Endothelial cell of umbilical vein (primary cell): ENCODE results near the gene IFT74. TPM values are rescaled to one million over a fixed set of nuclear protein-coding genes. Genes with fewer than 3 reads are reported as not detected.
"Not testable (repeated sequence)": the region's sequence is repeated elsewhere in the genome, so short reads cannot be mapped to it uniquely, and the experiment has no call there.

Experiments used
- BruUV-seq: library from RNA; stranded (reverse); fragments of 400-500 nt; replicated peaks from 2 replicates; lab custom pipeline; 2021; lab: Mats Ljungman, UMichigan
- CTCF ChIA-PET: fragments of 300-600, 350-600 bp; sonication (Branson Sonifier 250); formaldehyde crosslinking; loops from one replicate; lab custom pipeline; 2021; ENCODE audit warnings: antibody characterized with exemption, inconsistent platforms; lab: Charles Lee
- POLR2A ChIA-PET: fragments of 300-600, 350-600 bp; sonication (Branson Sonifier 250); formaldehyde crosslinking; loops from one replicate; lab custom pipeline; 2021; ENCODE audit warnings: antibody characterized with exemption, inconsistent platforms; lab: Charles Lee
- DNase-seq: peaks from one replicate; pipeline ENCODE4 v3.0.0-alpha.2; 2011; ENCODE audit warnings: low read depth, low spot score
- FAIRE-seq: peaks from 2 replicates; lab custom pipeline; 2011; peaks lifted over from hg19 to GRCh38; lab: Jason Lieb, UNC
- H2AFZ ChIP-seq: 2 replicates; pipeline ENCODE4 v1.6.0; 2012; ENCODE audit warnings: low read depth, low read length, control low read depth, inconsistent platforms
- H3K27ac ChIP-seq: 2 replicates; pipeline ENCODE4 v1.5.1; 2011; ENCODE audit warnings: low read depth, mild to moderate bottlenecking, control low read depth, low read length, moderate library complexity; ENCODE audit not compliant: insufficient read depth
- H3K27me3 ChIP-seq, 2 experiments: 2 replicates each; pipeline versions ENCODE4 v1.6.0 to v1.6.1; 2011; ENCODE audit warnings: low read length in 2 of 2, mixed read lengths in 1 of 2; ENCODE audit not compliant: control insufficient read depth in 2 of 2, insufficient read depth in 2 of 2
- H3K36me3 ChIP-seq, 2 experiments: 2 replicates in 1 of 2; 3 replicates in 1 of 2; pipeline ENCODE4 v1.5.1; 2011; ENCODE audit warnings: low read length in 2 of 2, mild to moderate bottlenecking in 1 of 2, moderate library complexity in 1 of 2; ENCODE audit not compliant: control insufficient read depth in 2 of 2, insufficient read depth in 2 of 2; ENCODE audit errors: extremely low read depth in 1 of 2
- H3K4me1 ChIP-seq: 3 replicates; pipeline ENCODE4 v1.5.1; 2011; ENCODE audit warnings: mild to moderate bottlenecking, low read length; ENCODE audit not compliant: control insufficient read depth, insufficient read depth; ENCODE audit errors: extremely low read depth
- H3K4me2 ChIP-seq: 2 replicates; pipeline ENCODE4 v1.6.1; 2011; ENCODE audit warnings: low read length, control low read depth, mixed read lengths; ENCODE audit not compliant: insufficient read depth
- H3K4me3 ChIP-seq, 3 experiments: fragments of 200-600 bp in 1 of 3; sonication (generic), shearing (Covaris generic) in 1 of 3; replicated peaks in 1 of 3; 2 replicates each; pipeline ENCODE4 v1.5.1; 2011 to 2016; ENCODE audit warnings: control low read depth in 3 of 3, low read length in 3 of 3, mild to moderate bottlenecking in 2 of 3, inconsistent platforms in 1 of 3, low read depth in 1 of 3, moderate library complexity in 1 of 3; ENCODE audit not compliant: insufficient read depth in 1 of 3
- H3K79me2 ChIP-seq: 2 replicates; pipeline ENCODE4 v1.6.0; 2012; ENCODE audit warnings: low read length, inconsistent platforms; ENCODE audit not compliant: control insufficient read depth, insufficient read depth
- H3K9ac ChIP-seq: replicated peaks from 2 replicates; pipeline ENCODE3; 2011; ENCODE audit warnings: low read length, control low read depth; ENCODE audit not compliant: insufficient read depth; ENCODE audit errors: extremely low read depth
- H3K9me1 ChIP-seq: replicated peaks from 3 replicates; pipeline ENCODE4 v1.6.0; 2011; ENCODE audit warnings: mild to moderate bottlenecking, low read length; ENCODE audit not compliant: control insufficient read depth, insufficient read depth; ENCODE audit errors: extremely low read depth
- H3K9me3 ChIP-seq: replicated peaks from 2 replicates; pipeline ENCODE4 v1.5.1; 2012; ENCODE audit warnings: low read length, inconsistent platforms; ENCODE audit not compliant: control insufficient read depth, insufficient read depth
- H4K20me1 ChIP-seq: replicated peaks from 2 replicates; pipeline ENCODE3; 2011; ENCODE audit warnings: mild to moderate bottlenecking, low read length; ENCODE audit not compliant: control insufficient read depth, insufficient read depth; ENCODE audit errors: extremely low read depth
- EZH2 ChIP-seq: IDR thresholded peaks from 2 replicates; pipeline ENCODE4 v1.6.1; 2012; ENCODE audit warnings: borderline replicate concordance, low read depth, mild to moderate bottlenecking, moderate library complexity, low read length, inconsistent platforms; ENCODE audit not compliant: severe bottlenecking
- FOS ChIP-seq: IDR thresholded peaks from 2 replicates; pipeline ENCODE4 v1.6.1; 2011; ENCODE audit warnings: mild to moderate bottlenecking, low read length, moderate library complexity, borderline replicate concordance; ENCODE audit not compliant: insufficient read depth
- GATA2 ChIP-seq: IDR thresholded peaks from 2 replicates; pipeline ENCODE4 v1.7.0; 2011; ENCODE audit warnings: low read depth, mild to moderate bottlenecking, moderate library complexity, mixed read lengths, low read length; ENCODE audit not compliant: insufficient read length, insufficient read depth
- JUN ChIP-seq: IDR thresholded peaks from 2 replicates; pipeline ENCODE4 v1.6.1; 2011; ENCODE audit warnings: borderline replicate concordance, low read depth; ENCODE audit not compliant: insufficient read length, insufficient read depth
- MYC ChIP-seq: IDR thresholded peaks from one replicate; pipeline ENCODE4 v1.6.1; 2011; ENCODE audit warnings: mild to moderate bottlenecking, low read depth, low read length
- POLR2A ChIP-seq: IDR thresholded peaks from 2 replicates; pipeline ENCODE4 v1.6.1; 2012; ENCODE audit warnings: low read depth, mild to moderate bottlenecking, control low read depth, low read length
- dilution Hi-C: fragments of 300-500 bp; cut with MboI; formaldehyde crosslinking; loops from one replicate; pipeline ENCODE4 v1.15.0; 2019; ENCODE audit warnings: low sequenced_read_pairs; ENCODE audit not compliant: extremely low pct_ligation_motif_present
- intact Hi-C: fragments of 100-400 bp; cut with micrococcal nuclease; formaldehyde crosslinking; loops from one replicate; pipeline ENCODE4 v1.10.0; 2022
- polyA plus RNA-seq, 4 experiments: library from polyadenylated mRNA; depleted of rRNA in 3 of 4; stranded (reverse) in 3 of 4; unstranded in 1 of 4; fragments of >200 nt; gene quantifications; 2 replicates each; pipeline versions ENCODE4 v1.2.1 to v1.2.3, GENCODE V29; 2011 to 2012; ENCODE audit warnings: missing spikeins in 1 of 4
- total RNA-seq: library from RNA; stranded (reverse); gene quantifications from 2 replicates; pipeline ENCODE4 v1.2.3, GENCODE V29; 2021
- TF ChIP-seq, protein P1 (sequence below): IDR thresholded peaks from 2 replicates; pipeline ENCODE4 v1.6.1; 2011; ENCODE audit not compliant: insufficient read depth, insufficient read length

IFT74 gene
- total and polyA plus RNA-seq, 2 donors (not counting 3 experiments of a cell fraction or from before 2014, with no cell fraction given): 3.4 to 10.8 TPM

DNA sequence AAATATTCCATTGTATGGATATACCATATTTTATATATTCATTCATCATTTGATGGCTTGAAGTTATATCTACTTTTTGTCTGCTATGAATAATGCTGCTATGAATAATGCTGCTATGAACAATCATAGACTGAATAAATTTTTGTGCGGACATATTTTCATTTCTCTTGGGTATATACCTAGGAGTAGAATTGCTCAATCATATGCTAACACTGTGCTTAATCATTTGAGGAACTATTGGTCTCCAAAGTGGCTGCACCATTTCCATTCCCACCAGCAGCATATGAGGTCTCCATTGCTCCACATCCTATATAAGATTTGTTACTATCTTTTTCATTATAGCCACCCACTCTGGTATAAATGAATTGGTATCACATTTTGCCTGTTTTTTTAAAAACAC lies 134.5 kb downstream of the IFT74 start:
- Histone ChIP-seq H3K36me3 (no peaks in the 10 kb centered on the region), H3K9ac (no peak overlapping the region), H3K79me2 (no peaks in the 10 kb centered on the region), H3K4me1 (peaks cover 6% of the 10 kb centered on the region), H3K27ac (no peak overlapping the region), H4K20me1 (no peaks in the 10 kb centered on the region), H2AFZ (no peak overlapping the region), H3K4me2 (no peak overlapping the region), H3K4me3 (no peak overlapping the region), H3K27me3 (no peaks in the 10 kb centered on the region), H3K9me1 (no peaks in the 10 kb centered on the region), H3K9me3 (no peaks in the 10 kb centered on the region)
- ChIA-PET POLR2A (no interaction called here), CTCF (interaction anchor here (1.2 kb wide), 1 partner anchor 27 kb away, joined by 3 read pairs; no protein-coding TSS in a partner anchor)
- FAIRE-seq (no peak), DNase-seq (no peak)
- TF ChIP-seq MYC: no peak
- no peak for TF ChIP-seq GATA2
- TF ChIP-seq, protein P1, sequence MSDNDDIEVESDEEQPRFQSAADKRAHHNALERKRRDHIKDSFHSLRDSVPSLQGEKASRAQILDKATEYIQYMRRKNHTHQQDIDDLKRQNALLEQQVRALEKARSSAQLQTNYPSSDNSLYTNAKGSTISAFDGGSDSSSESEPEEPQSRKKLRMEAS: no peak
- no peak for TF ChIP-seq JUN
- no peak for TF ChIP-seq FOS
- no peak for TF ChIP-seq POLR2A
- TF ChIP-seq EZH2: no peak
- dilution Hi-C loops: no loop called here
- no TSS peak for BruUV-seq
- intact Hi-C loops: no loop called here

GRCh38 chr9:27092496-27092895 lies 136.3 kb downstream of the IFT74 start:
- H3K4me3 ChIP-seq, H3K79me2 ChIP-seq, dilution Hi-C loops, H3K9me1 ChIP-seq, H3K27me3 ChIP-seq, POLR2A ChIA-PET, H2AFZ ChIP-seq, BruUV-seq, H3K4me1 ChIP-seq, FAIRE-seq, DNase-seq, H3K36me3 ChIP-seq, intact Hi-C loops, H4K20me1 ChIP-seq, H3K9ac ChIP-seq, H3K9me3 ChIP-seq, H3K27ac ChIP-seq, H3K4me2 ChIP-seq: not testable (repeated sequence)
- CTCF ChIA-PET: interaction anchor here (1.4 to 3.6 kb wide), 2 partner anchors 12 to 29 kb away, joined by 6 to 19 read pairs; no protein-coding TSS in a partner anchor

DNA sequence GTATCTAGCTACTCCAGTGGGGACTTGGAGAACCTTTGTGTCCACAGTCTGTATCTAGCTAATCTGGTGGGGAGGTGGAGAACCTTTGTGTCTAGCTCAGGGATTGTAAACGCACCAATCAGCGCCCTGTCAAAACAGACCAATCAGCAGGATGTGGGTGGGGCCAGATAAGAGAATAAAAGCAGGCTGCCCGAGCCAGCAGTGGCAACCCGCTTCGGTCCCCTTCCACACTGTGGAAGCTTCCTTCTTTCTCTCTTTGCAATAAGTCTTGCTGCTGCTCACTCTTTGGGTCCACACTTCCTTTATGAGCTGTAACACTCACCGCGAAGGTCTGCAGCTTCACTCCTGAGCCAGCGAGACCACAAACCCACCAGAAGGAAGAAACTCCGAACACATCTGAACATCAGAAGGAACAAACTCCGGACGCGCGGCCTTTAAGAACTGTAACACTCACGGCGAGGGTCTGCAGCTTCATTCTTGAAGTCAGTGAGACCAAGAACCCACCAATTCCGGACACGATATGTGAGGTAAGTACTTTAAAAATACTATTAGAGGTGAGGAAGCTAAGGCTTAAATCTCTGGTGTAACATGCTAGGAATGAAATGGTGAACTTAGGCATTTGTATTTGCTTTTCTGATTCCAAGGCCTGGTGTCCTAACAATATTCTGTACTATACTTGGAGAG lies 137.3 kb downstream of the IFT74 start:
- H3K9ac ChIP-seq, H3K27me3 ChIP-seq, dilution Hi-C loops, H4K20me1 ChIP-seq, FAIRE-seq, H3K9me3 ChIP-seq, H3K79me2 ChIP-seq, H3K36me3 ChIP-seq, DNase-seq, H3K4me3 ChIP-seq, H3K27ac ChIP-seq, H3K4me2 ChIP-seq, H3K9me1 ChIP-seq, H3K4me1 ChIP-seq, BruUV-seq, intact Hi-C loops, H2AFZ ChIP-seq, POLR2A ChIA-PET: not testable (repeated sequence)
- CTCF ChIA-PET: interaction anchor here (0.6 to 3.6 kb wide), 8 partner anchors 11 to 113 kb away, joined by 3 to 19 read pairs (median 4); partner anchors contain the start of gene TEK
